Fibroblast of mammary gland (primary cell): ENCODE results near the gene SORBS1.

ENCODE experiments used
- DNase-seq: peaks from one replicate; pipeline ENCODE4 v3.0.0-alpha.2; 2010; ENCODE audit warnings: low read depth
- H3K4me3 ChIP-seq: 2 replicates; pipeline ENCODE4 v1.5.1; 2011; ENCODE audit warnings: low read depth, mild to moderate bottlenecking, low read length, moderate library complexity; ENCODE audit not compliant: control insufficient read depth
- CTCF ChIP-seq: conservative IDR thresholded peaks from 2 replicates; pipeline ENCODE4 v1.5.1; 2011; ENCODE audit warnings: low read depth, low read length, inconsistent platforms; ENCODE audit not compliant: control insufficient read depth, insufficient read depth

The SORBS1 gene

GRCh38 chr10:95403700-95404461 lies 157.3 kb downstream of the SORBS1 start:
- no peak for DNase-seq
- H3K4me3 ChIP-seq: no peak overlapping the region
- no peak for TF ChIP-seq CTCF

GRCh38 chr10:95401704-95402469 lies 159.3 kb downstream of the SORBS1 start:
- no peak overlapping the region for H3K4me3 ChIP-seq
- DNase-seq: no peak
- no peak for TF ChIP-seq CTCF

GRCh38 chr10:95400787-95401186 lies 160.4 kb downstream of the SORBS1 start:
- TF ChIP-seq CTCF: no peak
- H3K4me3 ChIP-seq: no peak overlapping the region
- no peak for DNase-seq

DNA sequence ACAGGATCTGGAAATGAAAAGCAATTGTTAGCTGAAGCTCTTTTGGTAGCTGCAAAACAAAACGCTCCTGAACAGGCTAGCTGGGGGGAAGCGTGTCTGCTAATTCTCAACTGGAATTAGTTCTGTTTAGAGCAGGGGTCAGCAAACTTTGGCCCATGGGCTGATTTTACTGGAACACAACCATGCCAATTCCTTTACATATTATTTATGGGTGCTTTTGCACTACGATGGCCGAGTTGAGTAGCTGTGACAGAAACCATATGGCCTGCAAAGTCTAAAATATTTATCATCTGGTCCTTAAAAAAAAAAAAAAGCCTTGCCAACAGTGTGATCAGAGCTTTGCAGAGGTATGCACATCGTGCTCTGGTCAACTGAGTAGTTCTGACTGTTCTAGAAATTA lies 162.0 kb downstream of the SORBS1 start:
- DNase-seq: no peak

GRCh38 chr10:95397747-95398146 lies 163.4 kb downstream of the SORBS1 start:
- DNase-seq: no peak
- TF ChIP-seq CTCF: no peak
- H3K4me3 ChIP-seq: no peak overlapping the region

More for the DNA sequence above, 162.0 kb downstream of the SORBS1 start:
- TF ChIP-seq CTCF: no peak
- no peak overlapping the region for H3K4me3 ChIP-seq

- no peak for TF ChIP-seq CTCF
- DNase-seq: no peak
- H3K4me3 ChIP-seq: no peak overlapping the region
Measured at GRCh38 chr10:95395947-95396449, 165.2 kb downstream of the SORBS1 start.
